NCI-H524 (cell line): ENCODE results near the gene PLEKHA6.
"Not testable (repeated sequence)": the region's sequence is repeated elsewhere in the genome, so short reads cannot be mapped to it uniquely, and the experiment has no call there.

Experiments used
- DNase-seq, 2 experiments: peaks; one replicate each; lab custom pipeline; 2025; lab: John Stamatoyannopoulos, UW

PLEKHA6 gene

GRCh38 chr1:204314893-204315658 is 44.7 kb downstream of the PLEKHA6 start:
- peak in 1 of 2 experiments; percentile 40 for DNase-seq

GRCh38 chr1:204314171-204314892 is 45.4 kb downstream of the PLEKHA6 start:
- DNase-seq = no peak

- DNase-seq = no peak
Observed at GRCh38 chr1:204313675-204314074, 46.1 kb downstream of the PLEKHA6 start.

GRCh38 chr1:204310970-204311369 is 48.8 kb downstream of the PLEKHA6 start:
- DNase-seq = not testable (repeated sequence)

- peak in 1 of 2 experiments; percentile 39 for DNase-seq
Observed at GRCh38 chr1:204308023-204308628, 51.6 kb downstream of the PLEKHA6 start.

GRCh38 chr1:204307334-204307883 is 52.3 kb downstream of the PLEKHA6 start:
- DNase-seq = peak; percentile 80 to 92

- DNase-seq = no peak
Observed at GRCh38 chr1:204306076-204306475, 53.7 kb downstream of the PLEKHA6 start.

- no peak for DNase-seq
Observed at GRCh38 chr1:204304067-204304466, 55.7 kb downstream of the PLEKHA6 start.

- no peak for DNase-seq
Observed at GRCh38 chr1:204302769-204303168, 57.0 kb downstream of the PLEKHA6 start.

- no peak for DNase-seq
Observed at GRCh38 chr1:204301171-204301957, 58.4 kb downstream of the PLEKHA6 start.

GRCh38 chr1:204299814-204300365 is 59.8 kb downstream of the PLEKHA6 start:
- DNase-seq = peak; percentile 88 to 91

GRCh38 chr1:204296431-204296988 is 63.2 kb downstream of the PLEKHA6 start:
- DNase-seq = no peak

GRCh38 chr1:204295671-204296070 is 64.1 kb downstream of the PLEKHA6 start:
- no peak for DNase-seq

- DNase-seq = no peak
Observed at GRCh38 chr1:204294357-204294756, 65.4 kb downstream of the PLEKHA6 start.

GRCh38 chr1:204293605-204294337 is 66.0 kb downstream of the PLEKHA6 start:
- DNase-seq = no peak

- DNase-seq = no peak
Observed at GRCh38 chr1:204292740-204293139, 67.0 kb downstream of the PLEKHA6 start.

- no peak for DNase-seq
Observed at GRCh38 chr1:204289280-204289679, 70.4 kb downstream of the PLEKHA6 start.

- peak in 1 of 2 experiments; percentile 26 for DNase-seq
Observed at GRCh38 chr1:204288021-204288588, 71.6 kb downstream of the PLEKHA6 start.

GRCh38 chr1:204287466-204287891 is 72.2 kb downstream of the PLEKHA6 start:
- DNase-seq = no peak

GRCh38 chr1:204286831-204287421 is 72.8 kb downstream of the PLEKHA6 start:
- no peak for DNase-seq
